ENCODE measurements around the gene PPP2R5C.

The PPP2R5C gene

GRCh38 chr14:101972126-101972866, 210.8 kb downstream of the PPP2R5C start:
- DNase-seq, result no peak

GRCh38 chr14:101973356-101973755, 211.8 kb downstream of the PPP2R5C start:
- no peak for DNase-seq

- DNase-seq, result no peak
Observed at GRCh38 chr14:101975231-101975630, 213.7 kb downstream of the PPP2R5C start.

Data from CD4-positive, alpha-beta T cell treated with Interleukin-4 for 4 hours (primary cell).